Middle frontal gyrus (tissue), 1 donor: Measurements from ENCODE around the gene PDE4D.
A peak's percentile ranks its signal among the peaks of the same experiment; 100 is the strongest.
"Not testable (repeated sequence)": the region's sequence is repeated elsewhere in the genome, so short reads cannot be mapped to it uniquely, and the experiment has no call there.

Experiments
- DNase-seq: peaks from one replicate; pipeline ENCODE4 v3.0.0-alpha.2; 2015; ENCODE audit warnings: low spot score; ENCODE audit errors: extremely low spot score

PDE4D gene

DNA sequence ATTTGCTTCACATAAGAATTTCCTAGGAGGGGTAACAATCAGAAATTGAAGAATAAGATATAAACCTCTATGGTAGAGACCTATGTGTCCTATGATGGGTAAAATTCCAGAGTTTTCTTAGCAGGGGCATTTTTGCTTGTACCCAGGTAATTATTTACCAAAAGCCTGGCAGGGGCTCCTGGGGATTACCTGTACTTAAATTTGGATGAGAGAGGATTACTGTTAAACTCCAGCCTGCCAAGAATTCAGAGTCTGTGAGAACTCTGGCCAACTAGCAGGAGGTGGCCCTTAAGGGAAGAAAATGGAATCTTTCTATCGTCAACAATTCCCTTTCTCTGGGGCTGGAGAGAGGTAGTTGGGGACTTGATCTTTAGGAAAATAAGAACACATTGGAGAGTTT, 460.4 kb downstream of the PDE4D start:
- DNase-seq, result no peak

DNA sequence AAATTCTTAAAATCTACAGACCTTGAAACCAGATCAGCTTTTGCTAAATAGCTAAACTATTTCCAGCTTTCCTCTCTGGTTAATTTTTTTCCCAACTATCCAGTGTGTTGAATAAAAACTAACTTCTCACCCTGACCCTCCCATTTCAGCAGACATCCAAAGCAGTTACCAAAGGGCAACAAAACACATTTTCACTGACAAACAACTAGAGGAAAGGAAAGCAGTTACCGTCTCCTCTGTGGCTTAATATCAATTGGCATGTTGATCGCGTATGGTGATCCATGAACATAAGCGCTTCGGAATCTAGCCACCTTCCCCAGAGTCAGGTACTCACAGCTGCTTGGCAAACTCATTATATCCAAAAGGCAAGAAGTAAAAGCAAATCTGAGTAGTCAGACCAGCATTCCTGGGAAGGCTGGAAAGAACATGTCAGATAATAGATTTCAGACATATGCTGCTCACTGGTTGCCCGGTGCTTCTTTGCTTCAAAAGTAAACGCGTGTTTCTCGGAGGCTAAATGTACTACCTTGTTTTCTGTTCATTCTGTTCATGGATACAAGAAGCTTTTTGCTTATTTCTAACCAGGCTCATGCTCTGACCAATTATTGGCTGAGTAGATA, 463.4 kb downstream of the PDE4D start:
- DNase-seq, result no peak

DNA sequence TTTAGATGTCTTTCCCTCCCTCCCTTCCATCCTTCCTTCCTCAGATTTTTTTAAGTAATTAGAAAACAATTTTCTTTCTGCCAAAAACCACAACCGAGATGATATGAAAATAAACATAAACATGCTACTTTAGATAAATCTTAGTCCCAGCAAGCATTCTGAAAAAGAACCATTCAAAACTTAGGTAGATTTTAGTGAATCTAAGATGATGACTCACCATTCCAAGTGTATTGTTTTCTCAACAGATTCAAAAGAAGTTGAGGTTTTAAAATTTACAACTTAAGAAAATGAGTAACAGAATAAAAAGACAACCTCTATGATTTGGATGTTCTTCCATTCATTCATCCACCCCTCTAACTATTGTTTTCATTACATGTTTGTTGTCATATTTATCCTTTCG, 465.1 kb downstream of the PDE4D start:
- no peak for DNase-seq

DNA sequence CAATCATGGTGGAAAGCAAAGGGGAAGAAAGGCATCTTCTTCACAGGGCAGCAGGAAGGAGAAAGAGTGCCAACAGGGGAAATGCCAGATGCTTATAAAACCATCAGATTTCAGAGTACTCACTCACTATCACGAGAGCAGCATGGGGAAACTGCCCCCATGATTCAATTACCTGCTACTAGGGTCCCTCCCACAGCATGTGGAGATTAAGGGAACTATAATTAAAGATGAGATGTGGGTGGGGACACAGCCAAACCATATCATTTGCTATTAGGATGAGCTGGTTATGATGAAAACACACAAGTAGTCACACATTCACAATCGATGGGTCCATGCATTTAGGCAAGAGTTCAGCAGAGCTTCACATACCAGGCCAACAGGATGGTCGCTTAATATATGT, 469.0 kb downstream of the PDE4D start:
- no peak for DNase-seq

DNA sequence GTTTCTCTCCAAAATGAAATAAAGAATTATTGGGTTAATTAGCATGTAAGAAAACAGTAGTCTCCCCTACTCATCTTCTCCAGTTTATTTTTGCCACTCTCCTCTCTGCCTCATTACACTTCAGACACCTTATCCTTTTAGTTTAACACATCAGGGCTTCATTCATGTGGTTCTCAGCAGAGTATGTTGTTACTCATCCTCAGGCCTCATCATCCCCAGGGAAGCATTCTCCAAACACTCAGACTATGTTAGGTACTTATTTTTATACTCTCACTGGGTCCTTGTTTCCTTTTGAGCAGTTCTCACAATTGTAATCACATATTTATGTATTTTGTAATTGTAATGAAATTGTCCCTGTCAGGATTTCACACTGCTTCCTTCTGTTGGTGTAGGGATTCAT, 470.5 kb downstream of the PDE4D start:
- no peak for DNase-seq

DNA sequence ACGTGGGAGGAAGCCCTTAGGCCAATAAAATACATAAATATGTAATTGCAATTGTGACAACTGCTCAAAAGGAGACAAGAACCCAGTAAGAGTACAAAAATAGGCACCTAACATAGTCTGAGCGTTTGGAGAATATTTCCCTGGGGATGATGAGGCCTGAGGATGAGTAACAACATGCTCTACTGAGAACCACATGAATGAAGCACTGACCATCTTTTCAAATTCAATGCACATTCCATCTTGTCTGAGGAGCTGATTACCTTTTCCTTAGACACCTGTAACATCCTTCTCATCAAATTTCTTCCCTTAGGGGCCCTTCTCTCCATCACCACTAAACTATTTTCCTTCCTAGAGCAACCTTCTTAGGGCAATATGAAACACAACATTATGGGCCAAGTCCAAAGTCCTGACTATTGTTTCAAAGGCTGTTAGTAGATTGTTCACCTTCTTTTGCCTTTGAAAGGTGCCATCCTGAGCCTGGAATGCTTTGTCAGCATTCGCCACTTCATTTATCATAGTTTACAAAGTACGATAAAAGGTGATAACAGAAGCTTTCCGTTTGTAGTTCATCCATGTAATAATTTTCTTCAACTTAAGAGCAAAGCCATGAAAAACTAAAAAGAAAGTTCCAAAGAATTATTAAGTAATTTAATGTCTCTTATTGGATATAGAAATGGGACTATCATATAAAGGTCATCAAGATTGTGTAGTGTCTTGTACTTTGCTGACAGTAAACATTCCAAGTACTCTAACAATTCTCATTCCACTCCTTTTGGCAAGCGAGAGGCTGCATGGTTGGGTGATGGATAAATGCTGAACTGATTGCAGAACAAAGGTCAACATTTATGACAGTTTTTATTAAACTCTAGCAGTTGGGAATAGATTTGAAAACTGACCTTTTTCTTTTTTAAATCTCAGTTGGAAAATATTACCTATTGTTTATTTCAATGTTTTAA, 471.3 kb downstream of the PDE4D start:
- no peak for DNase-seq

DNA sequence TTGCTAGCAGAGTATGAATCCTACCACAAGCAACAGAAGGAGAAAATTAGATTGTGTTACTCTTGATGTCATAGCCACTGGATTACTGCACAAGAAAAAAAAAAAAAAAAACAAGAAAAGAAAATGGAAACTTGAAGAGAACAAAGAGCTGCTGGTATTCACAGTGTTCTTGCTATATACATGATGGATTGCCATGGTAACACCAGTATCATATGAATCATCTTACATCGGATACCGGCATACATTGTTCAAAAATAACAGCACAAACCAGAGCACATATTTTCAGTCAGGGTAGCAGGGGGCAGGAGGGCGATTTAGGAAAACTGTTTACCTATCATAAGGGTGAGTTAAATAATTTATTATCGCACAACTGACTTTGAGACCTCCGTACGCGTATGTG, 472.9 kb downstream of the PDE4D start:
- DNase-seq, result no peak

DNA sequence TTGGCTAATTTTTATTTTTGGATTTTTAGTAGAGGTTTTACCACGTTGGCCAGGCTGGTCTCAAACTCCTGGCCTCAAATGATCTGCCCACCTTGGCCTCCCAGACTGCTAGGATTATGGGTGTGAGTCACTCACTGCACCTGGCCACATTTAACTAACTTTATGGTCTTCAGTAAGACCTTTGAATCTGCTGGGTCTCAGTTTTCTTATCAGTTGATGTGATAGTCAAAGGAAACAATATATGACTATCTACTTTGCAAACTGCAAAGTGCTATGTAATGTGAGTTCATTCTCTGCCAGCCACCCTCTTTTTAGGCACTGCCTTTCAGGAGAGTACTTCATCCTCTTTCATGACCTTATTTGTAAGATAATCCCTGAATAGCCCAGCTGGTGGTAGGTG, 474.7 kb downstream of the PDE4D start:
- no peak for DNase-seq

DNA sequence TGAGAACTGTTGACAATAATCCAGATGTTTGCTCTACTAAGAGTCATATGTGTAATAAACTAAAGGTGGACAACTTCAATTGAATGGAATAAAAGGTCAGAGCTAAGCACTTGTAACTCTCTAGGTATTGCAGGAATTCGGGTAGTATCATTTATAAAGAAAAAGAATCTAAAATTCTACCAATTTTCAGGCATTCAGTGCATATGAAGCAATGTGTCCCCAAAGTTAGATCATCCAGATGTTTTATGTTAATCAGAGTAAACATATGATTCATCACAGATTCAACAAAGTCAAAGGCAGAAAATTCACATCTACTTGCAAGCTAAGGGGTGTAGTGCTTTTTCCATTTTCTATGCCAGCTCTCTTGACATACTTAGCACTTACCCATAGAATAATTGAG, 477.1 kb downstream of the PDE4D start:
- DNase-seq, result no peak

DNA sequence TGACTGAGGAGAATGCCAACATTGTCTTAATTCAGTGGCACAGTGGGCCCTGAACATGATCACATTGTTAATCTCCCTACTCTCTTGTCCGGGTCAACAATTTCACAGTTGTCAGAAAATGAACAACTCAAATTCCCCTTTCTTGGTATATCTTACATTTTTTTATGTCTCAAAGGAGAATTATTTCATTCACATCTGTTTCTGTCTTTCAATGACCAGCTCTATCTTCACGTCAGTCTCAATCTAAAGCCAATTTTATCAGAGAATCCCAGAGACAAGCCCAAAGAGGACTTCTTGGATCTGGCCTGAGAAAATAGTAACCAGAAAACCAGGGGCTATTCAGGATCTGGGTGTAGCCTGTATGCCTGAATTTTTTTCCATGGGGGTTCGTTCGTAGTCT, 477.5 kb downstream of the PDE4D start:
- no peak for DNase-seq

DNA sequence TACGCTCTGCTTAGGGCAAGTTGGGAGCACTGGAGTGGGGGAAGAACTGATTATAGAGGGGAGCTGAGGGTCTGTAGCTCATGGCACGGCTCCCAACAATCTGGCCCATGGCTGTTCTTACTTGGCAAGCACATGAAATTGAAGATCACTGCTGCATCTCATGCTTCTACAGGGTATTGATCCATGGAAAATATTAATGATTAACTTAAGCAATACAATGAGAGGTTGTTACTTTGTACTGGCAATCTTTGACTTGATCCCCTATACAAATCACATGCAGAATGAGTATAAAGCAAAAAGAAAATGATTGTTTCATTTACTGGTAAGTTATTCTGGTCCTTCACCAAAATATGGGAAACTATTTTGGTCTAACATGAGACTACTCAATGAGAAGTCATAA, 481.1 kb downstream of the PDE4D start:
- DNase-seq, result no peak

DNA sequence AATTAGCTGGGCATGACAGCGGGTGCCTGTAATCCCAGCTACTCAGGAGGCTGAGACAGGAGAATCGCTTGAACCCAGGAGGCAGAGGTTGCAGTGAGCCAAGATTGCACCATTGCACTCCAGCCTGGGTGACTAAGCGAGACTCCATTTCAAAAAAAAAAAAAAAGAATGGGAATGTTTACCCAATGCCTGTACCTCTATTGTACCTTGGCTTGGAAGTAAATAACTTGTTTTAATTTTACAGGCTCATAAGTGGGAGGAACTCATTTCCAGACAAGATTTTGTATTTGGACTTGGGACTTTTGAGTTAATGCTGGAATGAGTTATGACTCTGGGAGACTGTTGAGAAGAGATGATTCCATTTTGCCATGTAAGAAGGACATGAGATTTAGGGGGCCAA, 484.5 kb downstream of the PDE4D start:
- DNase-seq, result not testable (repeated sequence)

DNA sequence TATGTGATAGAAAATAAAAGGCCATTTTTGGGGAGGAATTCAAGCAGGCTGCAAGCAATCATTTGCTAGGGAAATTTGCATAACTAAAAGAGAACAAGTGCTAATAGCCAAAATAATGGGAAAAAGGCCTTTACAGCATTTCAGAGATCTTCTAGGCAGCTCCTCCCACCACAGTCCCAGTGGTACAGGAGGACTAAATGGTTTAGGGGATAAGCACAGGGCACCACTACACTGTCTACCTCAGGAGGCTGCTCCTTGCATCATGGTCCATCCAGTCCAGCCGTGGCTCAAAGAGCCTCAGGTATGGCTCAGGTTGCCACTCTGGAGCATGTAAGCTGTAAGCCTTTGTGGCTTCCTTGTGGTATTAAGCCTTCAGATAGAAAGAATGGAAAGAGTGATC, 485.6 kb downstream of the PDE4D start:
- DNase-seq, result no peak

DNA sequence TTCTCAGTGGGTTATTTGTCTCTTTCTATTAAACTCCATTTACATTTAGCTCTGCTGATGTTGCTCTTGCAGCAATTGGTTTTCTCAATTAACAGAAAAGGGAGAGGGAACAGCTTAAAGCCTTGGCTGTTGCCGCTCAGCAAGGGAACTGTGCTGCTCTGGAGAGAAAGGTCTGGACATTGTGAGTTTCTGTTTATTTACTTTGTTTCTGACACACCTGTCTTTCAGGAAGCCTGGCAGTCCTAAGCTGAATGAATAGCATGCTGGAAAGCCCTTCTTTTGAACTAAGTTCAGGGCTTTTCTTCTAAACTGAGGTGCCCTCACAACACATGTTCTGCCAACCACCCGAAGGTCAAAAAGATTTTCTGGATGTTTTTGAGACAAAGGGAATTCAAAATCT, 491.9 kb downstream of the PDE4D start:
- DNase-seq, result no peak

DNA sequence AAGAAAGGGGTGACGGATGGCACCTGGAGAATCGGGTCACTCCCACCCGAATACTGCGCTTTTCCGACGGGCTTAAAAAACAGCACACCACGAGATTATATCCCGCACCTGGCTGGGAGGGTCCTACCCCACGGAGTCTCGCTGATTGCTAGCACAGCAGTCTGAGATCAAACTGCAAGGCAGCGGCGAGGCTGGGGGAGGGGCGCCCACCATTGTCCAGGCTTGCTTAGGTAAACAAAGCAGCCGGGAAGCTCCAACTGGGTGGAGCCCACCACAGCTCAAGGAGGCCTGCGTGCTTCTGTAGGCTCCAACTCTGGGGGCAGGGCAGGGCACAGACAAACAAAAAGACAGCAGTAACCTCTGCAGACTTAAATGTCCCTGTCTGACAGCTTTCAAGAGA, 498.6 kb downstream of the PDE4D start:
- DNase-seq, result not testable (repeated sequence)

DNA sequence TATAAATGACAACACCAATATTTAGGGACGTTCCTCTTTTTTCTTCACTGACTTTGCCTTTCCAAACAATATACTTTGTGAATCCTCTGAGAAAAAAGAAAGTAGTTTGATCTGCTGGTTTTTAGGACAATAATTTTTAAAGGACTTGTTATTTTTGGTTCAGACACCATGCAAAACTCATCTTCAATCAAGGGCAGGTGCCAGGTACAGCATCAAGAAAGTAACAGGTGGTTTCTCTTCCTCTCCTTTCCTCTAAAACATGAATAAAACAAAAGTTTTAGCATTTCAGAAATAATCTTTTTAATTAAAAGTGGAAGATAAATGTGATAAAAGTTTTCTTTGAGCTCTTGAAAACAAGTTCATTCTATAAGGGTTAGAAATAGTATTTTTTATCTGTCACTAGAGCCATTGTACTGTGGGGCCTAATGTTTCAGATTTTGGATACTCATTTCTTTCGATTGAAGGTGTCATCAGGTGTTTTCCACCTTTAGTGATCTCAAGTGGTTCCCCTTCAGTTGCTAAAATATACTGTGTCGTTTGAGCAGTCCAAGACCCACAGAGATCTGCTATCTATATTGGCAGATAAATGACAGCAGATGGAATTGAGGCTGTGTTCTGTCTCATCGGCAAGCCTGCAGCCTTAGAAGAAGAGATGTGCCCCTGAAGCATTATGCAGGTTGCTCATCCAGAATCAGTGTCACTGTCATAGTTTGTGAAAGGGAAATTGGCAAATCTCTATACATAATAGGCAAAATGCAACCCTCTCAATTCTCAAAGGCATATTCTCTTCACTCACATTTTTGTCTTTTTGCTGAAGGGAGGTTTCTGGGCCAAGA, 499.7 kb downstream of the PDE4D start:
- DNase-seq, result no peak

DNA sequence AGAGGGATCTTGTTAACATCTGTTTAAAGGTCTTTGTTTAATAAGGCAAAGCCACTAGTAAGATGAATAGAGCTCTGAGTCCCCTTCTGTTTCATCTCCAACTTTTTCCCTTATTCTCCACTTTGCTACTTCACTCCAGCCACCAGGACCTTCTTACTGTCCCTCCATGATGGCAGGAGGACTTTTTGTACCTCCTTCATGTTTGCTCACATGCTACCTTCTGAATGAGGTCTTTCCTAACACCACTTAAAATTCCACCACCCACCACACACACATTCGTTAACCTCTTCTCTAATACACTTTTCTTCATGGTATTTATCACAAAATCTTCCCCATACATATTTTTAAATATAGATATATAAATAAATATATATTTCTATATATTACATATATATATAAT, 501.9 kb downstream of the PDE4D start:
- DNase-seq, result no peak

DNA sequence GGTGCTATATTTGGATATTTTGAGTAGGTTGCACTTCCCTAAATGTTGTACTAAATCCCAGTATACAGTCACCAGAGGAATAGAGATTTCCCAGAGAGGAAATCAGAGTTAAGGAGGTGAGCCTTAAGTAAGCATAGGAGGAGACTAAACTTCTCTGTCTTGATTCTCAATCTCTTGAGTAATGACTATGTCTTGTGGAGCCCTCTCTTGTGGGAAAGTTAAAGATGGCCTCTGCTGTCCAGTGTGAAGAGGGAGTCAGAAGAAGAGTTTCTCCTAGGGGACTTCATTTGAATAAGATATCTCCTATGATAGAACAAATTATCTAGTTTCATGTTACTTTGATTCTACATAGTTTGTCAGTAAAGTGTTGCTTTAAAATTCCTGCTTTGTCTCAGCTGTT, 502.5 kb downstream of the PDE4D start:
- DNase-seq, result no peak

DNA sequence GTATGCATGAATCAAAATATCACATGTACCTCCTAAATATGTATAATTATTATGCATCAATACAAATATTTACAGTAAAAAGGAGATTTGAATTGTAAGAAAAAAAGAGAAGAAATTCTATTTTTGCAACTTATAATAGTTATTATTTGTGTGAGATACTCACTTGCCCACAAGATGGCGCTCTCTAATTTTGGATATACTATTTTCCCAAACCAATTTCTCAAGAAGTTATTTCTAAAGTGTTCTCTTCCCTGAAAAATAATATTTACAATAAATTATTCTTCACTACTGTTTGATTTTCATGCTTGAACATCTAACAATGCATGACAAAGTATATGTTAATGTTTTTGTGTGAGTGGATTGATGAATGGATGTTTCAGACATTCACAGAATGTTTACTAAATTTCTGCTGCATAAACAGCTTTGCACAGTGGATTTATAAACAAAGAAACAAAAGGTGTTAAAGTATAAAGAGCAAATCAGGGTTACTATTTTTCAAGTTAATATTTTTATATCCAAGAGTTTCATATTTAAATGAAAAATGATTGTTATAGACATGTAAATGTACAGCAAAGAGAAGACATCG, 503.4 kb downstream of the PDE4D start:
- peak; percentile 48 for DNase-seq

DNA sequence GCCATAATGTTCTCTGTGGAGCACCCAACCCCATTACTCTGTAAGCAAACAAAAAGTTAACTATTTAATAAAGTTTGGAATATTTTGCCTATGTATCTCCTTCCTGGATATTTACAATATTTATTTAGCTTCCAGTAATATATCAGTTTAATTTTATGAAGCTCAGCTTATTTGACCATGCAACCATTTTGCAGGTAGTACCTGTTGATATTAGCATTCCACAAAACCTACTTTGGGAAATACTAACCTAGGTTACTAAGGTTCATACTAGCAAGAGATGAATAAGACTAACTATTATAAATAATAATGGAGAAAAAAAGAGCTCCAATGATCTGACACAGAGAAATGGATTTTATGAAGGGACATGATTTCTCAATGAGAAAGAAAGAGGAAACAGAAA, 506.4 kb downstream of the PDE4D start:
- DNase-seq, result no peak

DNA sequence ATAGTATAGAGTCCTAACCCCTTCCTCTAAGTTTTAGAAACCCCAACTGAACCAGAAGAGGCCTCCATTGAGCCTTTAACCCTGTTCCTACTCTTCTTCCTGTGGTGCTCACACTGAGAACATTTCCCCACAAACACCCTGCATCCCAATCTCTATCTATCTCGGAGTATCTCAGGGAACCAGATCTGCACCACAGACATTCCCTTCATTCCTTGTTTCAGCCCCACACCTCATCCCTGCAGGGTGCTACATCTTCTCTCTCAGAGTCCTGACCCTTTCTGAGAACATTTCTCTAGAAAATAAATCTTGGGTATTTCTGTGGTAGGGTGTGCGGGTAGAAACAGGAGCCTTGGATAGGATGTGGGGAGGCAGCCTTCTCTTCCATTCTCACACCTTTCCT, 507.8 kb downstream of the PDE4D start:
- DNase-seq, result no peak
